Astrocyte (in vitro differentiated cells and primary cell): ENCODE results near the gene MST1. TPM values are rescaled to one million over a fixed set of nuclear protein-coding genes. Genes with fewer than 3 reads are reported as not detected.

ENCODE experiments used
- DNase-seq: peaks from one replicate; pipeline ENCODE4 v3.0.0-alpha.2; 2010; ENCODE audit warnings: low read depth
- FAIRE-seq: peaks from 2 replicates; lab custom pipeline; 2011; peaks lifted over from hg19 to GRCh38; lab: Jason Lieb, UNC
- H2AFZ ChIP-seq: 2 replicates; pipeline ENCODE4 v1.6.0; 2012; ENCODE audit warnings: low read depth, low read length, inconsistent platforms
- H3K27ac ChIP-seq: 2 replicates; pipeline ENCODE4 v1.5.1; 2011; ENCODE audit warnings: low read depth, low read length, inconsistent platforms
- H3K27me3 ChIP-seq: 2 replicates; pipeline ENCODE4 v1.6.0; 2011; ENCODE audit warnings: low read length, inconsistent platforms; ENCODE audit not compliant: insufficient read depth
- H3K36me3 ChIP-seq: 2 replicates; pipeline ENCODE4 v1.5.1; 2011; ENCODE audit warnings: low read length, inconsistent platforms; ENCODE audit not compliant: insufficient read depth
- H3K4me1 ChIP-seq: 2 replicates; pipeline ENCODE4 v1.5.1; 2011; ENCODE audit warnings: low read length, inconsistent platforms; ENCODE audit not compliant: insufficient read depth
- H3K4me2 ChIP-seq: 2 replicates; pipeline ENCODE4 v1.6.0; 2012; ENCODE audit warnings: low read length, inconsistent platforms
- H3K4me3 ChIP-seq: 2 replicates; pipeline ENCODE4 v1.5.1; 2011; ENCODE audit warnings: low read depth, mild to moderate bottlenecking, low read length, inconsistent platforms; ENCODE audit not compliant: insufficient read depth
- H3K79me2 ChIP-seq: 2 replicates; pipeline ENCODE4 v1.6.0; 2012; ENCODE audit warnings: mild to moderate bottlenecking, low read length, inconsistent platforms; ENCODE audit not compliant: insufficient read depth
- H3K9ac ChIP-seq: 2 replicates; pipeline ENCODE4 v1.6.0; 2012; ENCODE audit warnings: mild to moderate bottlenecking, low read length, inconsistent platforms
- H3K9me3 ChIP-seq: 2 replicates; pipeline ENCODE4 v1.5.1; 2012; ENCODE audit warnings: low read depth, mild to moderate bottlenecking, low read length, inconsistent platforms; ENCODE audit not compliant: insufficient read depth
- H4K20me1 ChIP-seq: 2 replicates; pipeline ENCODE4 v1.6.0; 2012; ENCODE audit warnings: low read length, inconsistent platforms; ENCODE audit not compliant: insufficient read depth
- H3K27ac Mint-ChIP-seq: one replicate; pipeline ENCODE4 v1.8.0; 2021; ENCODE audit warnings: mild to moderate bottlenecking, mixed read lengths; ENCODE audit not compliant: unreplicated experiment
- H3K27me3 Mint-ChIP-seq: one replicate; pipeline ENCODE4 v1.8.0; 2021; ENCODE audit warnings: low read depth, mixed read lengths; ENCODE audit not compliant: unreplicated experiment
- H3K36me3 Mint-ChIP-seq: one replicate; pipeline ENCODE4 v1.8.0; 2021; ENCODE audit warnings: low read depth, mixed read lengths; ENCODE audit not compliant: unreplicated experiment
- H3K4me1 Mint-ChIP-seq: one replicate; pipeline ENCODE4 v1.8.0; 2021; ENCODE audit warnings: low read depth, mixed read lengths; ENCODE audit not compliant: unreplicated experiment
- H3K4me3 Mint-ChIP-seq: one replicate; pipeline ENCODE4 v1.8.0; 2021; ENCODE audit warnings: mild to moderate bottlenecking, moderate library complexity, mixed read lengths; ENCODE audit not compliant: unreplicated experiment
- H3K9me3 Mint-ChIP-seq: one replicate; pipeline ENCODE4 v1.8.0; 2021; ENCODE audit warnings: mild to moderate bottlenecking, mixed read lengths; ENCODE audit not compliant: unreplicated experiment
- CTCF ChIP-seq: IDR thresholded peaks from 2 replicates; pipeline ENCODE4 v1.5.1; 2011; ENCODE audit warnings: low read depth, mild to moderate bottlenecking, inconsistent platforms, low read length, moderate library complexity; ENCODE audit not compliant: insufficient read depth
- EZH2 ChIP-seq: IDR thresholded peaks from 2 replicates; pipeline ENCODE4 v1.6.1; 2012; ENCODE audit warnings: mild to moderate bottlenecking, low read length, inconsistent platforms; ENCODE audit not compliant: insufficient read depth
- total RNA-seq: library from RNA; stranded (reverse); gene quantifications from 2 replicates; pipeline ENCODE4 v1.2.1, GENCODE V29; 2021

MST1 gene
- total RNA-seq, 1 donor from 2014 or later, result 9.3 TPM

- no peaks in the 10 kb centered on the region for H3K27me3 ChIP-seq
- peaks cover 8% of the 10 kb centered on the region for H3K4me1 Mint-ChIP-seq
- no peaks in the 10 kb centered on the region for H3K27me3 Mint-ChIP-seq
- H3K27ac ChIP-seq, result no peak overlapping the region
- H4K20me1 ChIP-seq, result peaks cover 10% of the 10 kb centered on the region
- H3K79me2 ChIP-seq, result no peaks in the 10 kb centered on the region
- no peaks in the 10 kb centered on the region for H3K9me3 ChIP-seq
- no peaks in the 10 kb centered on the region for H3K4me1 ChIP-seq
- no peak overlapping the region for H3K4me2 ChIP-seq
- FAIRE-seq (no peak), DNase-seq (no peak)
- H3K9me3 Mint-ChIP-seq, result no peaks in the 10 kb centered on the region
- no peak overlapping the region for H3K4me3 ChIP-seq
- H3K4me3 Mint-ChIP-seq, result no peak overlapping the region
- no peak overlapping the region for H3K27ac Mint-ChIP-seq
- H3K36me3 Mint-ChIP-seq, result peaks cover 12% of the 10 kb centered on the region
- H2AFZ ChIP-seq, result no peak overlapping the region
- no peaks in the 10 kb centered on the region for H3K36me3 ChIP-seq
- TF ChIP-seq CTCF, result no peak
- TF ChIP-seq EZH2, result no peak
- no peak overlapping the region for H3K9ac ChIP-seq
Observed at GRCh38 chr3:49704629-49705028, 15.4 kb upstream of the MST1 start.

- Histone ChIP-seq H3K27ac (no peak overlapping the region), H3K4me1 (no peaks in the 10 kb centered on the region), H3K4me3 (no peak overlapping the region), H3K9ac (no peak overlapping the region), H4K20me1 (peaks cover 10% of the 10 kb centered on the region), H3K27me3 (no peaks in the 10 kb centered on the region), H3K4me2 (no peak overlapping the region), H2AFZ (no peak overlapping the region), H3K36me3 (no peaks in the 10 kb centered on the region), H3K9me3 (no peaks in the 10 kb centered on the region), H3K79me2 (no peaks in the 10 kb centered on the region)
- Mint-ChIP-seq H3K9me3 (no peaks in the 10 kb centered on the region), H3K4me3 (no peak overlapping the region), H3K27ac (no peak overlapping the region), H3K4me1 (peaks cover 8% of the 10 kb centered on the region), H3K27me3 (no peaks in the 10 kb centered on the region), H3K36me3 (peaks cover 12% of the 10 kb centered on the region)
- TF ChIP-seq EZH2 (no peak), CTCF (no peak)
- no peak for FAIRE-seq
- no peak for DNase-seq
Observed at GRCh38 chr3:49703956-49704355, 14.7 kb upstream of the MST1 start.

GRCh38 chr3:49703443-49703927 is 14.2 kb upstream of the MST1 start:
- DNase-seq (no peak), FAIRE-seq (no peak)
- no peaks in the 10 kb centered on the region for H3K27me3 Mint-ChIP-seq
- Histone ChIP-seq H3K27me3 (no peaks in the 10 kb centered on the region), H3K9me3 (no peaks in the 10 kb centered on the region), H3K4me2 (no peak overlapping the region), H3K27ac (no peak overlapping the region), H4K20me1 (peaks cover 9% of the 10 kb centered on the region), H3K4me1 (no peaks in the 10 kb centered on the region), H2AFZ (no peak overlapping the region), H3K9ac (no peak overlapping the region), H3K79me2 (no peaks in the 10 kb centered on the region), H3K4me3 (no peak overlapping the region), H3K36me3 (no peaks in the 10 kb centered on the region)
- no peaks in the 10 kb centered on the region for H3K9me3 Mint-ChIP-seq
- TF ChIP-seq EZH2 (no peak), CTCF (peak; percentile 63)
- H3K36me3 Mint-ChIP-seq, result peaks cover 14% of the 10 kb centered on the region
- H3K4me1 Mint-ChIP-seq, result peaks cover 8% of the 10 kb centered on the region
- no peak overlapping the region for H3K27ac Mint-ChIP-seq
- no peak overlapping the region for H3K4me3 Mint-ChIP-seq
